Activated CD4-positive, alpha-beta T cell treated with anti-CD3 and anti-CD28 coated beads for 24 hours (primary cell): Measurements from ENCODE around the gene CDK6.
"Not testable (repeated sequence)": the region's sequence is repeated elsewhere in the genome, so short reads cannot be mapped to it uniquely, and the experiment has no call there.

Experiments used
- DNase-seq, 2 donors: peaks; one replicate each; pipeline ENCODE4 v3.0.0-alpha.2; 2020; ENCODE audit warnings: low read depth in 2 of 2

CDK6 gene

DNA sequence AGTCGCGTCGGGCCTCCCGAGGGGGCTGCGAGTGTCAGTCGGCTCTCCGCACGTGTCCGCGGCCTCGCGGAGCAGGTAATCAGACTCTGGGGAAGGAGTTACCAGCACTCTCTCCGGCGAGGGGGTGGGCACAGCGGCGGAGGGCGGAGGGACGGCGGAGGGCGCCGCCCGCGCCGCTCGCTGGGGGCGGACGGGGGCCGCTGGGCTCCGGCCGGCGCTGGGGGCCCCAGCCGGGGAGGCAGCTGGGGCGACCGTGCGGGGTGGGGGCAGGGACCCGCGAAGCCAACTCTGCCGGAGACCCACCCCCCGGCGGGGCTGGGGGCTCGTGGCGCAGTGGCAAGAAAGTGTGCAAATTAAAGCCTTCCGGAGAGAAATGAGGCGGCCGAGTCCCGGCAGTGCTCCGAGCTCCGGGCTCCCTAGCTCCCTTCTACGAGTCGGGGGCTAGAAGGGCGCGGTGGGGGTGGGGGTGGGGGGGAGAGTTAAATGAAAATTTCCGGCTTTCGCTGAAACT, at the start of gene CDK6:
CDK6 (minus strand) TSS at position 85 of the 511 bp plus-strand sequence. CDS start 3,250 bp downstream, outside the sequence.
- DNase-seq, result peak; percentile 43 to 54

DNA sequence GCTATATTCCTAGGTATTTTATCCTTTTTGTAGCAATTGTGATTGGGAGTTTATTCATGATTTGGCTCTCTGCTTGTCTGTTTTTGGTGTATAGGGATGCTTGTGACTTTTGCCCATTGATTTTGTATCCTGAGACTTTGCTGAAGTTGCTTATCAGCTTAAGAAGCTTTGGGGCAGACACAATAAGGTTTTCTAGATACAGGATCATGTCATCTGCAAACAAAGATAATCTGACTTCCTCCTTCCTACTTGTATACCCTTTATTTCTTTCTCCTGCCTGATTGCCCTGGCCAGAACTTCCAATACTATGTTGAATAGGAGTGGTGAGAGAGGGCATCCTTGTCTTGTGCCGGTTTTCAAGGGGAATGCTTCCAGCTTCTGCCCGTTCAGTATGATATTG, 49.7 kb upstream of the CDK6 start:
- DNase-seq, result not testable (repeated sequence)

DNA sequence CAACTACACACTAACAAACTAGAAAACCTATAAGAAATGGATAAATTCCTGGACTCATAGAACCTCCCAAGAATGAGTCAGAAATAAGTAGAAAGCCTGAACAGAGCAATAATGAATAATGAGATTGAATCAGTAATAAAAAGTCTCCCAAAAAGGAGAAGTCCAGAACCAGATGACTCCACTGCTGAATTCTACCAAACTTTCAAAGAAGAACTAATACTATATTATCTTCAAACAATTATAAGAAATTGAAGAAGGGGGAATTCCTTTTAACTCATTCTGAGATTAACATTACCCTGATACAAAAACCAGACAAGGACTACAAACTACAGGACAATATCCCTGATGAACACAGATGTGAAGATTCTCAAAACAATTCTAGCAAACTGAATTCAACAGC, 47.8 kb upstream of the CDK6 start:
- DNase-seq, result no peak

DNA sequence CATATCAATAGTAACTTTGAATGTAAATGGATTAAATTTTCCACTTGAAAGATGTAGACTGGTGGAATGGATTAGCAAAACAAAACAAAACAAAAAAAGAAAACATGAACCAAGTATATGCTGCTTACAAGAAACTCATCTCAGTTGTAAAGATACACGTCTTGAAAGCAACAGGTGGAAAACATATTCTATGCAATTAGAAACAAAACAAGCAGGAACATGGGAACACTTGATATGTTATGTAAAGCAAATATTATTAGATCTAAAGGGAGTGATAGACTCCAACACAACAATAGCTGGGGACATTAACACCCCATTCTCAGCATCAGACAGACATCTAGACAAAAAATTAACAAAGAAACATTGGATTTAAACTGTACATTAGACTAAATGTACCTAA, 46.4 kb upstream of the CDK6 start:
- no peak for DNase-seq

DNA sequence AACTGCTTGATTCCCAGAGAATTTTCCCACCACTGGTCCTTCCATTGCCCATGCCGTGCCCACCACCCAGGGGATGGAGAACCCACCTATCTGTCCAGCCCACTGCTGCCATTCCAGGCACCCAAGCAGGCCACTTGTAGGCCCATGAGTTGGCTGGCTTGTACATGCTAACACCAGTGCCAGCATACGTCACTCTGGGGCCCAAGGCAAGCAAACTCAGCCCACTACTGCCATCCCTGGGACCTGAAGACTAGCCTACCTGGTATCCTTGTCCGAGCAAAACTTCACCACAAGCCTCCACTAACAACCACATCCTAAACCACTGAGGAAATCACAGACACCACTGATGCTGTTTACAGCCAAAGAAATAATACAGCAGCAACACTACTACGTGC, 44.7 kb upstream of the CDK6 start:
- DNase-seq, result no peak

DNA sequence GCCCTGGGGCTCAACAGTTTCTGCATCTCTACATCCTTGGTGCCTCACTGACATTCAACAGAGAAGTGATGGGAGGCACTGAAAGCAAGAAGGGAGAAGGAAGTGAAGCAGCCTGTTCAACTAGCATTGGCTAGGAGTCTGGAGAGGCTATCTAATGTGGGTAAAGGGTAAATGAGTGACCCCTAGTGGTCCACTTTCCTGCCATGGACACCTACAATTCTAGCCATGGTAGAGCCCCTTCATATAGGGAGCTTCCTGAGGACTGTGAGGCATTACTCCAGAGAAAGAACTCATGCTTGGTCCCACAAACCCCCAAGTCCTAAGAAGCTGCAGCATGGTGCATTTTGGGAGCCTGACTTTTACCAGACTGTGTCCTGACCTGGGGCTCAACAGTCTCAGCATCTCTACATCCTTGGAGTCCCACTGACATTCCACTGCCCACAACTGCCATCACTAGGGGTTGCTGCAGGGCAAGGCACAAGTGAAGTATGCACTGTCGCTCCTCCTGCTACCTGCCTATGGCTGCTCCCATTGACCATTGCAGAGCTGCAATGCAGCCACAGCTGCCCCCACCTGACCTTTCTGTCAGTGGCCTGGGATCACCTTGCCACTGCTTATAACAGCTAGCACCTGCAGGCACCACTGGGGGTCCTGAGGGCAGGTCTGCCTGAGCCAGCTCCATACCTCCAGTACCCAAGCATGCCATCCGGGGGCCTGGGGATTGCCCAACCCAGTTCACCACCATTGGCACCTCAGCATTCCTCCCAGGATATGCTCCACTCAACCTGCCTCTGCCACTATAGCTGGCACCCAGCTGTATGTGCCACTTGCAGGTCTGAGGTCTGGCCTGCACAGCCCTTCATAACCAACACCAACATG, 44.1 kb upstream of the CDK6 start:
- no peak for DNase-seq

DNA sequence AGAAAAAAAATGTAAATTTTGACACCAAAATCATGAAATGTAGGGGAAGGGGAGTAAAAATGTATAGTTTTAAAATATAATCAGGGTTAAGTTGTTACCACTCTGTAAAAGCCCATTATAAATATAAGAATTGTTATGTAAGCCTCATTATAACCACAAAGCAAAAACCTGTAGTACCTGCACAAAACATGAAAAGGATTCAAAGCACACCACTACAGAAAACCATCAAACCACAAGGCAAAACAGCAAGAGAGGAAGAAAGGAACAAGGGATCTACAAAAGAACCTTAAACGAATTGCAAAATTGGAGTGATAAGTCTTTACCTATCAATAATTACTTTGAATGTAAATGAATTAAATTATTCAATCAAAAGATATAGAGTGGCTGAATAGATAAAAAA, 41.0 kb upstream of the CDK6 start:
- DNase-seq, result no peak

DNA sequence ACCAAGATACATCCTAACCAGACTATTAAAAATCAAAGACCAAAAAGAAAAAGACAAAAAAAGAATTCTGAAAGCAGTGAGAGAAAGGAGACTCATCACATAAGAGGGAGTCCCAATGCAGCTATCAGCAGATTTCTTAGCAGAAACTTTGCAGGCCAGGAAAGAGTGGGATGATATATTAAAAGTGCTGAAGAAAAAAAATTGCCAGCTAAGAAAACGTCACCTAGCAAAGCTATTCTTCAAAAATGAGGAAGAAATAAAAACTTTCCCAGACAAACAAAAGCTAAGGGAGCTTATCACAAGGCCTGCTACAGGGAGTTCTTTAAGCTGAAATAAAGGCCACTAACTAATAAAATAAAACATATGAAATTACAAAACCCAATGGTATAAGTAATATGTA, 40.5 kb upstream of the CDK6 start:
- no peak for DNase-seq

DNA sequence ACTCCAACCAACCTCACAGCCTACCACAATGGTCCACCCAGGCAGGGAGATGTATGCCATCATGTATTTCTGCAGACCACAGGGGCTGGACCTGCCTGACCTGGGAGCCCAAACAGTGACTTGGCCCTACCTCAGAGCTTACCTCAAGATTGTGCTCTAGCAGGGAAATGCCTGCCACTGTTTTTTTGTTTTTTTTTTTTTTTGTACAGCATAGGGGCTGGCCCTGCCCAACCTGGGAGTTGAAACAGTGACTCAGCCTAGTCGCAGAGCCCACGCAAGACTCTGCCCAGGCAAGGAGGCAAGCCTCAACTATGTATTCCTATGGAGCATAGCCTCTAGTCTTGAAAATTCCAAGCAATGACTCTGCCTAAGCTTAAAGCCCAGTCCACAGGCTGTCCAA, 39.3 kb upstream of the CDK6 start:
- no peak for DNase-seq

DNA sequence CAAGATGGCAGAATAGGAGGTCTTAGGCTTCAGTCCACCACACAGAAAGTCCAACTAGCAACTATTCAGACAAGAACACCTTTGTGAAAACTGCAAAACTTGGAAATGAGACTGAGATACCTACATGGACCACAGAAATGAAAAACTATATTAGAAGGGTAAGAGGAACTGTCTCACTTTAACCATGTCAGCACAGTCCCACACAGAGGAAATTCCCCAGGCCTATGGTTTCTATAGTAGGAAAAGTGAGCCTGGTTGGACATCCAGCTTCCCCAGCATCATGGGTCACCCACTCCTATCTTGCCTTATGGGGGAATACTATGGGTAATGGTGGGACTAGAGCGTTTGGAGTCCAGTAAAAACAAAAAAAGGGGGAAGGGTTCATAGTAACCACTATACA, 38.8 kb upstream of the CDK6 start:
- no peak for DNase-seq

DNA sequence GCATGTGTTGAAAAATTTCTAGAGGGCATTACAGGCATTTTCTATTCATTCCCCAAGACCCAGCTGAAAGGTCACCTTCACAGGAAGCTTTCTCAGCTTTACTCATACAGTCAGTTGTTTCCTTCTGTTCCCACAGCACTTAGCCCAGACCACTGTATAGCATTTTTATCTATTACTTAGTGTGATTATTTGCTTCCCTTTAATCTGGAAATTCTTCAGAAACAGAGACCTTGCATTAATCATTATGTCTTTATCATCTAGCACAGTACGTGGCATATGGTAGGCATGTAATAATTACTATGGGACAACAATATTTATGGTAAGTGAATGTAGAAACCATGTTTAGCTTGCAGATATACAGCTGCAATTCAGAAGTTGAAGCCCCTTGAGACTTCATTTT, 38.2 kb upstream of the CDK6 start:
- DNase-seq, result no peak

DNA sequence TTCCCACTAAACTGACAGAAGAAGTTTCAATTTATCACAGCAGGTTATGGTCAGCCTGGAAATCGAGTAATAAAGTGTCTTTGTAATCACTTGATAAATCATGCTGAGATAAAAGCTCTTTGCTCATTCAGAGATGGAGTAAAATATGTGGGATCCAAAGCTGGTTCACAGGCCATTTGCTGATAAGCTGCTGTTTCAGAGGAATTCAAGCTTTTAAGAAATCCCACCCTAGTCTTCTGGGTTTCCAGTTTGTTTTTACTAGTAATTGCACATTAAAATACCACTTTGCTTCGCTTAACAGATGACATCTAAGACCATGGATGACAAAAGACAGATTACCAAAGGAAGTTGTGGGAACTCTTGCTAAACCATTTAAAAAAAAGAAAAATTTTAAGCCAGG, 37.4 kb upstream of the CDK6 start:
- DNase-seq, result no peak

DNA sequence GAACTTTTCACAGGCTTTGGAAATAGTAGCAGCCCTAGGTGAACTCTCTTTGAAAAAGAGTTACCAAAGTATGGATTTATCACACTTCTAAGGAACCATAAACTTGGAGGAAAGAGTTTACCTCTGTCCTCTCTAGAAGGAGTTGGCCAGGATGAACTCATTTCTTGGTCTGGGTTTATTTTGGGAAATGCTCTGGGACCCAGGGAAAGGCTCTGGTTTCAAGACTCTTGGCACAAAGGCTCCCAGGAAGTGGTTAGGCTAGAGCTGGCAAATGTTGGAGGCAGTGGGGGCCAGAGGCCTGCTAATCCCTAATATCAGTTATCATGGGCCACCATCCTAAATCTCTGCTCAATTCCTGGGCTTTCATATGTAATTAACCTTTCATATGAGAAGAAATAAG, 36.3 kb upstream of the CDK6 start:
- no peak for DNase-seq

DNA sequence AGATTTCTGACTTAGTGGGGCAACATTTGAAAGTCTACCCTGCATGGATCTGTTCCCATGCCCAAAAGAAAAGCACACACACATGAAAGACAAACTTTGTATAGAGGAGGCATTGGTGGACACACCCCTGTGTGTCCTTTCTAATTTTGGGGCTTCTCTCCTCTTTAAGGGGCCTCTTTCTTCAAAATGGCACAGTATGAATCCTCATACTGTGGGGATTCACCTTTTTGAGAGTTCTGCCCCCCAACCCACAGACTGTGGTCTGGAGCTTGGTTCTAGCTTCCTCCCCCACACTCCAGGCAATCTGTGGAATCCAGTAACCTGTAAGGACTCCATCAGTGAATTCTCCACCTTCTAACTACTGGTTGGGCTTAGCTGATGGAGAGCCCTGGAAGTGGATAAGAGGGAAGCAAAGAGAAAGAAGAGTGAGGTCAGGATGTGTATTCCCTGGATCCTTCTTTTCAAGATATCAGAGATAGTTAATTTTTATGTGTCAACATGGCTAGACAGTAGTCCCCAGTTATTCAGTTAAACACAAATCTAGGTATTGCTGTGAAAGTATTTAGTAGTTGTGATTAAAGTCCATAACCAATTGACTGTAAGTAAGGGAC, 32.4 kb upstream of the CDK6 start:
- DNase-seq, result no peak

DNA sequence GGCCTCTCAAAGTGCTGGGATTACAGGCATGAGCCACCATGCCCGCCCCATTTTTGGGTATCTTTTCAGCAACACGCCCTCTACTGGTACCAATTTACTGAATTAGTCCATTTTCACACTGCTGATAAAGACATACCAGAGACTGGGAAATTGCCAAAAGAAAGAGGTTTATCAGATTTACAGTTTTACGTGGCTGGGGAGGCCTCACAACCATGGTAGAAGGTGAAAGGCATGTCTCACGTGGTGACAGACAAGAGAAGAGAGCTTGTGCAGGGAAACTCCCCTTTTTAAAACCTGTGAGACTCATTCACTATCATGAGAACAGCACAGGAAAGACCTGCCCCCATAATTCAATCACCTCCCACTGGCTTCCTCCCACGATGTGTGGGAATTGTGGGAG, 27.8 kb upstream of the CDK6 start:
- not testable (repeated sequence) for DNase-seq

DNA sequence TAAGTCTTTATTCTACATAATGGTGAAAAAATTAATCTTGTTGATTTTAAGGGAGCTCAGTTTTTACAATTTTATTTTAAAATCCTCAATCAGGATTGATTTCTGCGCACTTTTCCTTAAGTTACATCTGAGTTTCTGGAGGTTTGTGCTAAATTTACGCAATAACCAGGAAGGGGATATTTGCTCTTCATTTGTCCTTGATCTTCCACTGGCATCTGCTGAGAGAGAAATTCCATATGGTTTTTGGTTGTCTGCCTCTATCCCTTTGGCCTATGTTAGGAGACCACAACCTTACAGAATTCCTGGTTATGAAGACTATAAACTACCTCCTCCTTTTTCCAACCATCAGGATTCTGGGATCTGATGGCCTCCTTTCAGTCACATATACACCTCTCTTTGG, 20.1 kb upstream of the CDK6 start:
- DNase-seq, result no peak

DNA sequence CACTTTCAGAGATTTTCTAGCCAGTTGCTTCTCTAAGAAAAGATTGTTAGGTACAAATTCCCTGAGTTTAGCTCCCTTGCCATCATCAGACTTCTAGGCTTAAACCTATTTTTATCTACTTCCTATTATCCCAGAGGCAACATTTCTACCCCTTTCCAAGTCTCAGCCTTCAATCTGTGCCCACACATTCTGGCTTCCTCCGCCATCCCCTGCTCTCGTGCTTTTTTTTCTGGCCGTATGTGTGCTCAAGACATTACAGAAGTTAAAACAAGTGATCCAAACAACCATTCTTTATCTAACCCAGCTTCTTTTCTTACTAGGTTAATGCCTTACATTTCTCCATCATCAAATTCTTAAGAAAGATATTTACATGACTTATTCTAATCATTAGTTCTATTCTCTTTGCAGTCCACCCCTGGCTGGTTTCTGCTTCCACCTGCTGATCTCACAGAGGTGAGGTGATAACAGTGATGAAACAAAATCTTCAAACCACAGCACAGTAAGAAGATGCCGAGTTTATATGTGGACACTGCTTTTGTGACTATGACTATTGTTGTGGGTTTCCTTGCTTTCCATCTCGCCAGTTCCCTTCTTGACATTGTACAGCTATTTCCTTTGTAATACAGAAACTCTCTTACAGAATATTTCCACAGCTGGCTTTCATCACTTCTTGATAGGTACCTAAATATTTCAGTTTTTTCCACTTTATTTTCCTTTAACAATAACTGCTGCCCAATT, 18.3 kb upstream of the CDK6 start:
- no peak for DNase-seq

DNA sequence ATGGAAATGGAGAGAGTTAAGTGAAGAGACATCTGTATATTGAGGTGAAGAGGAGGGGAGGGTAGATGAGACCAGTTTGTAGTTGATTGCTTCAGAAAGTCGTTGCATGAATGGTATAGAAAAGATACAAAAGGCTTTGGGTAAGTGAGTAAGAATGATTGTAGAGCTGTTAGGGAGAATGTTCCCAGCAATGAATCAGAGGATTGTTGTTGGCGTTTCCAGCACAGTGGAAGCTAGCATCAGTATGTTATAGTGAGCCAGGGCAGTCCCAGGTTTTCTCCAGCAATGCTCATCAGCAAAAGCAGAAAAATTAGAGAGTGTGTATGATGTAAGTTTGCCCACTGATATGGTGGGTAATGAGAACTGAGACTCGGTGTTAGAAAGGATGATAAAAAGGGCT, 15.4 kb upstream of the CDK6 start:
- no peak for DNase-seq

DNA sequence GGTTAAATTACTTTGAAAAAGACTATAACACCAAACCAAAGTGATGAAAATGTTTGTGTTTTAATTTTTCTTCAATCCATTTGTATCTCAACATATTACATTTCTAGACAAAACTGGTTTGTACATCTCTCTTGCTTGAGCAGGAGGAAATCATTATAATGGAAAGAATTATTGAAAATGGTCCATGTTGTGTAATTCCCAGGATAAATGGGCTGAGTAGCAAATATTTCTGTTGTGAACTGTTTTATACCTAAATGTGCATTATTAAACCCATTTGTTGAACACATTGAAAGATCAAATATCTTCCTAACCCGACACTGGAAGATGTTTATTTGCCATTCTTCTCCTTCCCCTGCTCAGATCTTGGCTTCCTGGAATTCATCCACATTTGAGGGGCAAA, 14.1 kb upstream of the CDK6 start:
- no peak for DNase-seq

DNA sequence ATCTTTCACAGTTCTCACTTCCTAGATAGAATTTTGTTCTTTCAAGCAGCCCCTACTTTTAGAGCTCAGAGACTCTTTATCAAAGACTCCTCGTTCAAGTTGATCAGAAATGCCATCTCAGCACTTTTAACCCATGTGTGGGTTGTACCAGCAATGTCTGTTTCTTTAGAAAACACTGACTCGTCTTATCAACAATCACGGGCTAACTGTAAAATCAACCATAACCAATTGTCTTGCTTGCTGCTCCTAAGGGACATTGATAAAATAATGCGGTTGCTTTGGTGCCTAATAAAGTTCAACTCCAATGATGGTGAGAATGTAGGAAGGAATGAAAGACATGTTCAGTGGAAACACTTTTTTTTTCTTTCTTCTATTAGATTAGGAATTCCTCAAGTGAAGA, 12.9 kb upstream of the CDK6 start:
- no peak for DNase-seq

DNA sequence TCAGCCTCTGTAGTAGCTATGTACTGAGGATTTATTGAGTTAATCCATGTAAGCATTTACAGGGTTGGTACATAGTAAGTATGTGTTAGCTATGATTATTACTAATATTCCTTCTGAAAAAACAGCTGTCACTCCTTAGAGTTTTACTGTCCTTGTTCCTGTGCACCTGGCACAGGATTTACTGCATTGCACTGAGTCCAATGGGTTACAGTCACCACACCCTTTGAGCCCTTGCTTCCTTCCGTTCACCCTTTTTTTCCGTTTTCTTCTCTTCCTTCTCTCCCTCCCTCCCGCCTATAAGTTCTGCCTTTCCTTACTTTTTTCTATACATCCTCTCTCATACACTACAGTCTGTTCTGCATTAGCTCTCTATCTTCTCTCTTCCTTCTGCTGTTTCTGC, 12.5 kb upstream of the CDK6 start:
- no peak for DNase-seq

DNA sequence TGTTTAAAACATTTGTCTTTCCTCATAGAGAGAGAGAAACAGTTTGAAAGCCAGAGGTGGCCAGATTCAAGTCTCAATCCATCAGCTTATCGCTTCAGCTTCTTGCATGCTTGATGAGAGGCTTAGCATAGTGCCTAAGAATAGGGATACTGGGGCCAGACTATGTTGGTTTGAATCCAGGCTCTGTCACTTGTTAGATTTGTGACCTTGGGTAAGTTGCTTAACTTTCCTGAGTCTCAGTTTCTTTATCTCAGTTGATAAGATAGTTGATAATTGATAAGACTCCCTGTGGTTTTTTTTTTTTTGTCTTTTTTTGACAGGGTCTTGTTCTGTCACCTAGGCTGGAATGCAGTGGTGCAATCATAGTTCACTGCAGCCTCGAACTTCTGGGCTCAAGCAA, 12.1 kb upstream of the CDK6 start:
- no peak for DNase-seq

DNA sequence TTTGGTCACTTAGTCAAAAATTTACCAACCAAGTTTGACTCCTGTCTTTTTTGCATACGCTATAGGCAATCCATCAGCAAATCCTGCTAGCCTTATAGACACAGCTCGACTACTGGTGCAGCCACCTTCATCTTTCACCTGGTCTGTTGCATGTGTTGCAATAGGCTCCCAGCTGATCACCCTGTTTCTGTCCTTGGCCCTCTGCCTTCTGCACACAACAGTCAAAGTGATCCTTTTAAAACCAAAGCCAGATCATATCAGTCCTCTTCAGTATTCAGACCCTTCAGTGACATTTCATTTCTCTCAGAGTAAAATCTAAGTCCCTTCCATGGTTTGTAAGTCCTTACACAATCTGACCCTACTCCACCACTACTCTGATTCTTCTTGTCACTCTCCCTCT, 10.9 kb upstream of the CDK6 start:
- DNase-seq, result no peak
